H9 (cell line): Measurements from ENCODE around the gene MTARC1. TPM values are rescaled to one million over a fixed set of nuclear protein-coding genes. Genes with fewer than 3 reads are reported as not detected.

Experiments
- DNase-seq: peaks from one replicate; pipeline ENCODE4 v3.0.0-alpha.2; 2017
- H2AFZ ChIP-seq: one replicate; pipeline ENCODE4 v1.6.1; 2013; ENCODE audit warnings: mild to moderate bottlenecking, low read length, control low read depth, moderate library complexity
- H2AK5ac ChIP-seq: 2 replicates; pipeline ENCODE4 v1.6.1; 2013; ENCODE audit warnings: low read length, control low read depth, mixed read lengths; ENCODE audit not compliant: insufficient read length
- H2BK120ac ChIP-seq: one replicate; pipeline ENCODE4 v1.6.1; 2013; ENCODE audit warnings: low read depth, mild to moderate bottlenecking, low read length, control low read depth, inconsistent platforms; ENCODE audit not compliant: poor library complexity, severe bottlenecking
- H2BK12ac ChIP-seq: 2 replicates; pipeline ENCODE4 v1.6.1; 2013; ENCODE audit warnings: low read length, control low read depth, mixed read lengths, low read depth; ENCODE audit not compliant: insufficient read length
- H2BK15ac ChIP-seq: 2 replicates; pipeline ENCODE4 v1.6.1; 2013; ENCODE audit warnings: low read depth, low read length, control low read depth
- H2BK20ac ChIP-seq: one replicate; pipeline ENCODE4 v1.6.1; 2013; ENCODE audit warnings: low read depth, mild to moderate bottlenecking, low read length, control low read depth, inconsistent platforms; ENCODE audit not compliant: poor library complexity, severe bottlenecking
- H2BK5ac ChIP-seq: 2 replicates; pipeline ENCODE4 v1.6.1; 2013; ENCODE audit warnings: low read length, control low read depth, mixed read lengths; ENCODE audit not compliant: insufficient read length
- H3K14ac ChIP-seq: 2 replicates; pipeline ENCODE4 v1.6.1; 2013; ENCODE audit warnings: low read length, control low read depth; ENCODE audit not compliant: insufficient read depth
- H3K18ac ChIP-seq: 2 replicates; pipeline ENCODE4 v1.6.1; 2013; ENCODE audit warnings: low read depth, mild to moderate bottlenecking, mixed read lengths, low read length, control low read depth; ENCODE audit not compliant: insufficient read length
- H3K23ac ChIP-seq: 2 replicates; pipeline ENCODE4 v1.6.1; 2013; ENCODE audit warnings: low read length, control low read depth, mixed read lengths, low read depth; ENCODE audit not compliant: insufficient read length
- H3K23me2 ChIP-seq: 2 replicates; pipeline ENCODE4 v1.6.1; 2013; ENCODE audit warnings: low read depth, mild to moderate bottlenecking, mixed read lengths, low read length, control low read depth; ENCODE audit not compliant: insufficient read length, poor library complexity, severe bottlenecking
- H3K27ac ChIP-seq: 2 replicates; pipeline ENCODE4 v1.5.1; 2013; ENCODE audit warnings: low read length, control low read depth, mixed read lengths, low read depth; ENCODE audit not compliant: insufficient read length
- H3K27me3 ChIP-seq: 2 replicates; pipeline ENCODE4 v1.6.1; 2013; ENCODE audit warnings: low read length, control low read depth, inconsistent platforms; ENCODE audit not compliant: insufficient read depth
- H3K4ac ChIP-seq: 2 replicates; pipeline ENCODE4 v1.6.1; 2013; ENCODE audit warnings: low read depth, mild to moderate bottlenecking, control low read depth, inconsistent platforms, low read length, moderate library complexity
- H3K4me1 ChIP-seq: 2 replicates; pipeline ENCODE4 v1.6.1; 2013; ENCODE audit warnings: low read length, control low read depth, inconsistent platforms; ENCODE audit not compliant: insufficient read depth
- H3K4me2 ChIP-seq: 2 replicates; pipeline ENCODE4 v1.6.1; 2013; ENCODE audit warnings: low read length, control low read depth, mixed read lengths; ENCODE audit not compliant: insufficient read length, insufficient read depth
- H3K56ac ChIP-seq: 2 replicates; pipeline ENCODE4 v1.6.1; 2013; ENCODE audit warnings: low read depth, mild to moderate bottlenecking, mixed read lengths, low read length, control low read depth; ENCODE audit not compliant: insufficient read length
- H3K79me1 ChIP-seq: 2 replicates; pipeline ENCODE4 v1.6.1; 2013; ENCODE audit warnings: low read depth, mild to moderate bottlenecking, moderate library complexity, low read length, control low read depth, inconsistent platforms; ENCODE audit not compliant: insufficient read depth, poor library complexity, severe bottlenecking
- H3K79me2 ChIP-seq: 2 replicates; pipeline ENCODE4 v1.6.1; 2013; ENCODE audit warnings: low read length, control low read depth, inconsistent platforms; ENCODE audit not compliant: insufficient read depth
- H3K9ac ChIP-seq: 2 replicates; pipeline ENCODE4 v1.6.1; 2013; ENCODE audit warnings: low read length, control low read depth, mixed read lengths; ENCODE audit not compliant: insufficient read length; ENCODE audit errors: extremely low read depth
- H3K9me3 ChIP-seq: one replicate; pipeline ENCODE4 v1.6.1; 2013; ENCODE audit warnings: low read depth, low read length, inconsistent platforms; ENCODE audit not compliant: control insufficient read depth
- H3T11ph ChIP-seq: one replicate; pipeline ENCODE4 v1.6.1; 2013; ENCODE audit warnings: mild to moderate bottlenecking, low read length, control low read depth, inconsistent platforms
- H4K20me1 ChIP-seq: one replicate; pipeline ENCODE4 v1.6.1; 2013; ENCODE audit not compliant: control insufficient read depth, insufficient read length, insufficient read depth
- H4K5ac ChIP-seq: 2 replicates; pipeline ENCODE4 v1.6.1; 2013; ENCODE audit warnings: low read depth, mild to moderate bottlenecking, mixed read lengths, low read length, control low read depth; ENCODE audit not compliant: insufficient read length
- H4K8ac ChIP-seq: replicated peaks from 2 replicates; pipeline ENCODE4 v1.6.1; 2013; ENCODE audit warnings: low read length, control low read depth, mixed read lengths, low read depth; ENCODE audit not compliant: insufficient read length
- H4K91ac ChIP-seq: 2 replicates; pipeline ENCODE4 v1.6.1; 2013; ENCODE audit warnings: low read depth, mild to moderate bottlenecking, moderate library complexity, mixed read lengths, low read length, control low read depth; ENCODE audit not compliant: insufficient read length
- H3K27ac Mint-ChIP-seq, 3 experiments: 2 replicates in 2 of 3; 3 replicates in 1 of 3; pipeline ENCODE4 v1.8.0; 2020 to 2021; ENCODE audit warnings: mixed read lengths in 3 of 3, mild to moderate bottlenecking in 1 of 3, moderate library complexity in 1 of 3
- H3K27me3 Mint-ChIP-seq: 2 replicates; pipeline ENCODE4 v1.8.0; 2021; ENCODE audit warnings: low read depth, mild to moderate bottlenecking, moderate library complexity, mixed read lengths
- H3K36me3 Mint-ChIP-seq, 3 experiments: 2 replicates in 2 of 3; 3 replicates in 1 of 3; pipeline ENCODE4 v1.8.0; 2020 to 2021; ENCODE audit warnings: low read depth in 3 of 3, mixed read lengths in 3 of 3; ENCODE audit not compliant: insufficient read depth in 1 of 3
- H3K4me1 Mint-ChIP-seq, 2 experiments: 2 replicates each; pipeline ENCODE4 v1.8.0; 2020; ENCODE audit warnings: mixed read lengths in 2 of 2
- H3K4me3 Mint-ChIP-seq, 2 experiments: 2 replicates in 1 of 2; 3 replicates in 1 of 2; pipeline ENCODE4 v1.8.0; 2020 to 2021; ENCODE audit warnings: mild to moderate bottlenecking in 2 of 2, mixed read lengths in 2 of 2, moderate library complexity in 1 of 2
- H3K9me3 Mint-ChIP-seq, 2 experiments: 2 replicates in 1 of 2; 3 replicates in 1 of 2; pipeline ENCODE4 v1.8.0; 2020; ENCODE audit warnings: mild to moderate bottlenecking in 2 of 2, mixed read lengths in 2 of 2, moderate library complexity in 1 of 2
- WGBS: extraction: QIAGEN DNeasy Blood & Tissue Kit; methylation state at CpG from one replicate; pipeline ENCODE4 v1.1.7; 2013; ENCODE audit warnings: missing lambda C conversion rate, low lambda C conversion rate, mixed read lengths; ENCODE audit not compliant: insufficient read length; ENCODE audit errors: extremely low coverage; 5-methylcytosine and 5-hydroxymethylcytosine counted together
- total RNA-seq: library from RNA; stranded (reverse); gene quantifications from 2 replicates; pipeline ENCODE4 v1.2.1, GENCODE V29; 2021
- TF ChIP-seq, protein P1 (sequence below): fragments of 200-600 bp; sonication (generic); conservative IDR thresholded peaks from 3 replicates; pipeline ENCODE4 v1.8.0; 2021; ENCODE audit warnings: antibody characterized with exemption, mild to moderate bottlenecking

Gene MTARC1
- total RNA-seq, 1 experiment from 2014 or later, result 33.7 TPM

DNA sequence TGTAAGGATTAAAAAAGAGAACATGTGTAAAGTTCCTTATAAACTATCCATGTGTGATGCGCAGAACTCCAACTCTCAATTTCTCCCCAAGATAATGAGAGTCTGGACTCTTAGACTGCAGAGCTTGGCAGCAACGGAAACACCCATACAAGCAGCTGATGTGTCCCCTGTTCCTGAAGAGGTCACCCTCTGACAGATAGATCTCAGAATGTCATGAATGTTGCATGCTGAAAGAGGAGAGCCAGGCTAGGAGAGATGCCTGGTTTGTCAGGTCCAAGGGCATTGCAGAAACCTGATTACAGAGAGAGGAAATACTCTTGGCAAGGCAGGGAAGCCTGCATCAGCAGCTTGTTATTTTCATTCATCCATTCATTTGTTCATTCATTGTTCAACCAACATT is 24.2 kb downstream of the MTARC1 start:
- no peak overlapping the region for H2BK12ac ChIP-seq
- H2AFZ ChIP-seq, result no peak overlapping the region
- no peak overlapping the region for H3K14ac ChIP-seq
- Mint-ChIP-seq H3K27me3 (no peaks in the 10 kb centered on the region), H3K9me3 (no peaks in the 10 kb centered on the region), H3K27ac (no peak overlapping the region), H3K4me1 (peaks cover 6 to 9% of the 10 kb centered on the region in 2 experiments), H3K4me3 (no peak overlapping the region), H3K36me3 (peaks cover 16 to 57% (median 39%) of the 10 kb centered on the region in 3 experiments; a peak in 6 of 7 replicates)
- no peak overlapping the region for H2BK5ac ChIP-seq
- no peak overlapping the region for H3T11ph ChIP-seq
- no peak overlapping the region for H2BK120ac ChIP-seq
- no peak overlapping the region for H3K56ac ChIP-seq
- H3K4me1 ChIP-seq, result no peaks in the 10 kb centered on the region
- no peak overlapping the region for H3K4me2 ChIP-seq
- H4K91ac ChIP-seq, result no peak overlapping the region
- no peaks in the 10 kb centered on the region for H3K9me3 ChIP-seq
- H2AK5ac ChIP-seq, result no peak overlapping the region
- no peaks in the 10 kb centered on the region for H3K27me3 ChIP-seq
- no peaks in the 10 kb centered on the region for H3K79me1 ChIP-seq
- no peak overlapping the region for H2BK15ac ChIP-seq
- H4K20me1 ChIP-seq, result peaks cover 3% of the 10 kb centered on the region
- no peak overlapping the region for H4K5ac ChIP-seq
- H3K27ac ChIP-seq, result no peak overlapping the region
- no peaks in the 10 kb centered on the region for H3K79me2 ChIP-seq
- no peak overlapping the region for H3K23ac ChIP-seq
- no peak overlapping the region for H2BK20ac ChIP-seq
- no peak overlapping the region for H4K8ac ChIP-seq
- TF ChIP-seq, protein P1, sequence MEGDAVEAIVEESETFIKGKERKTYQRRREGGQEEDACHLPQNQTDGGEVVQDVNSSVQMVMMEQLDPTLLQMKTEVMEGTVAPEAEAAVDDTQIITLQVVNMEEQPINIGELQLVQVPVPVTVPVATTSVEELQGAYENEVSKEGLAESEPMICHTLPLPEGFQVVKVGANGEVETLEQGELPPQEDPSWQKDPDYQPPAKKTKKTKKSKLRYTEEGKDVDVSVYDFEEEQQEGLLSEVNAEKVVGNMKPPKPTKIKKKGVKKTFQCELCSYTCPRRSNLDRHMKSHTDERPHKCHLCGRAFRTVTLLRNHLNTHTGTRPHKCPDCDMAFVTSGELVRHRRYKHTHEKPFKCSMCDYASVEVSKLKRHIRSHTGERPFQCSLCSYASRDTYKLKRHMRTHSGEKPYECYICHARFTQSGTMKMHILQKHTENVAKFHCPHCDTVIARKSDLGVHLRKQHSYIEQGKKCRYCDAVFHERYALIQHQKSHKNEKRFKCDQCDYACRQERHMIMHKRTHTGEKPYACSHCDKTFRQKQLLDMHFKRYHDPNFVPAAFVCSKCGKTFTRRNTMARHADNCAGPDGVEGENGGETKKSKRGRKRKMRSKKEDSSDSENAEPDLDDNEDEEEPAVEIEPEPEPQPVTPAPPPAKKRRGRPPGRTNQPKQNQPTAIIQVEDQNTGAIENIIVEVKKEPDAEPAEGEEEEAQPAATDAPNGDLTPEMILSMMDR, result no peak
- peaks cover 3% of the 10 kb centered on the region for H3K23me2 ChIP-seq
- no peak overlapping the region for H3K18ac ChIP-seq
- no CpG with 5 or more reads among the region's 2 CpGs for WGBS
- H3K4ac ChIP-seq, result no peak overlapping the region
- no peak overlapping the region for H3K9ac ChIP-seq
- DNase-seq, result no peak
